ENCODE measurements around the gene RB1. TPM values are rescaled to one million over a fixed set of nuclear protein-coding genes. Genes with fewer than 3 reads are reported as not detected.
A peak's percentile ranks its signal among the peaks of the same experiment; 100 is the strongest.
"Not testable (repeated sequence)": the region's sequence is repeated elsewhere in the genome, so short reads cannot be mapped to it uniquely, and the experiment has no call there.

The RB1 gene
- total RNA-seq, 1 donor from 2014 or later = 36.2 TPM

GRCh38 chr13:48320399-48320790 lies 16.8 kb downstream of the RB1 start:
- H3K36me3 Mint-ChIP-seq (ENCODE audit: low read depth, unreplicated experiment) = peaks cover 46% of the 10 kb centered on the region
- TF ChIP-seq CTCF (IDR thresholded peaks at IDR 0.05; ENCODE audit: unreplicated experiment) = no peak
- H3K4me1 Mint-ChIP-seq (ENCODE audit: unreplicated experiment) = peaks cover 8% of the 10 kb centered on the region
- H3K27me3 Mint-ChIP-seq (ENCODE audit: unreplicated experiment) = peaks cover 16% of the 10 kb centered on the region
- H3K9me3 Mint-ChIP-seq (ENCODE audit: unreplicated experiment) = peaks cover 14% of the 10 kb centered on the region
- no peak overlapping the region for H3K4me3 Mint-ChIP-seq (ENCODE audit: unreplicated experiment)
- DNase-seq (ENCODE audit: low spot score) = no peak
- no peak overlapping the region for H3K27ac Mint-ChIP-seq (ENCODE audit: unreplicated experiment)

- H3K36me3 Mint-ChIP-seq (ENCODE audit: low read depth, unreplicated experiment) = peaks cover 41% of the 10 kb centered on the region
- H3K9me3 Mint-ChIP-seq (ENCODE audit: unreplicated experiment) = peaks cover 14% of the 10 kb centered on the region
- H3K4me1 Mint-ChIP-seq (ENCODE audit: unreplicated experiment) = peaks cover 8% of the 10 kb centered on the region
- no peak for DNase-seq (ENCODE audit: low spot score)
- no peak overlapping the region for H3K27ac Mint-ChIP-seq (ENCODE audit: unreplicated experiment)
- no peak for TF ChIP-seq CTCF (IDR thresholded peaks at IDR 0.05; ENCODE audit: unreplicated experiment)
- H3K4me3 Mint-ChIP-seq (ENCODE audit: unreplicated experiment) = peak overlapping the region; percentile 80
- peaks cover 16% of the 10 kb centered on the region for H3K27me3 Mint-ChIP-seq (ENCODE audit: unreplicated experiment)
Measured at GRCh38 chr13:48320891-48321510, 17.4 kb downstream of the RB1 start.

GRCh38 chr13:48322294-48322693 lies 18.7 kb downstream of the RB1 start:
- Mint-ChIP-seq H3K4me1 (ENCODE audit: unreplicated experiment) (peaks cover 6% of the 10 kb centered on the region), H3K27ac (ENCODE audit: unreplicated experiment) (no peak overlapping the region), H3K9me3 (ENCODE audit: unreplicated experiment) (peaks cover 14% of the 10 kb centered on the region), H3K36me3 (ENCODE audit: low read depth, unreplicated experiment) (peaks cover 37% of the 10 kb centered on the region), H3K4me3 (ENCODE audit: unreplicated experiment) (peak overlapping the region; percentile 59), H3K27me3 (ENCODE audit: unreplicated experiment) (peaks cover 14% of the 10 kb centered on the region)
- DNase-seq (ENCODE audit: low spot score) = no peak
- no peak for TF ChIP-seq CTCF (IDR thresholded peaks at IDR 0.05; ENCODE audit: unreplicated experiment)

- Mint-ChIP-seq H3K27me3 (ENCODE audit: unreplicated experiment) (no peaks in the 10 kb centered on the region), H3K4me1 (ENCODE audit: unreplicated experiment) (no peaks in the 10 kb centered on the region), H3K36me3 (ENCODE audit: low read depth, unreplicated experiment) (peaks cover 18% of the 10 kb centered on the region), H3K9me3 (ENCODE audit: unreplicated experiment) (peaks cover 5% of the 10 kb centered on the region), H3K27ac (ENCODE audit: unreplicated experiment) (no peak overlapping the region), H3K4me3 (ENCODE audit: unreplicated experiment) (no peak overlapping the region)
- no peak for DNase-seq (ENCODE audit: low spot score)
- TF ChIP-seq CTCF (IDR thresholded peaks at IDR 0.05; ENCODE audit: unreplicated experiment) = no peak
Measured at GRCh38 chr13:48333976-48334375, 30.4 kb downstream of the RB1 start.

- peak; percentile 47 for TF ChIP-seq CTCF (IDR thresholded peaks at IDR 0.05; ENCODE audit: unreplicated experiment)
- peaks cover 21% of the 10 kb centered on the region for H3K36me3 Mint-ChIP-seq (ENCODE audit: low read depth, unreplicated experiment)
Measured at GRCh38 chr13:48334534-48335127, 31.1 kb downstream of the RB1 start.

GRCh38 chr13:48339198-48339597 lies 35.6 kb downstream of the RB1 start:
- H3K4me1 Mint-ChIP-seq (ENCODE audit: unreplicated experiment); H3K9me3 Mint-ChIP-seq (ENCODE audit: unreplicated experiment); H3K27me3 Mint-ChIP-seq (ENCODE audit: unreplicated experiment); H3K4me3 Mint-ChIP-seq (ENCODE audit: unreplicated experiment); H3K27ac Mint-ChIP-seq (ENCODE audit: unreplicated experiment); DNase-seq (ENCODE audit: low spot score): not testable (repeated sequence)
- peaks cover 15% of the 10 kb centered on the region for H3K36me3 Mint-ChIP-seq (ENCODE audit: low read depth, unreplicated experiment)

More at GRCh38 chr13:48334534-48335127, 31.1 kb downstream of the RB1 start:
- Mint-ChIP-seq H3K27ac (ENCODE audit: unreplicated experiment) (no peak overlapping the region), H3K4me1 (ENCODE audit: unreplicated experiment) (no peaks in the 10 kb centered on the region), H3K9me3 (ENCODE audit: unreplicated experiment) (peaks cover 5% of the 10 kb centered on the region), H3K27me3 (ENCODE audit: unreplicated experiment) (no peaks in the 10 kb centered on the region), H3K4me3 (ENCODE audit: unreplicated experiment) (no peak overlapping the region)
- DNase-seq (ENCODE audit: low spot score) = no peak

All from endothelial cell (in vitro differentiated cells).